Gastroesophageal sphincter (tissue), 3 donors: Measurements from ENCODE around the gene TTF2.

Experiments used
- CTCF ChIP-seq, 4 experiments: fragments of 200-600 bp in 2 of 4; fragments of 450-650 bp in 2 of 4; sonication (generic) in 1 of 4; IDR thresholded peaks; one replicate each; pipeline ENCODE4 v1.5.1; 2017 to 2019; ENCODE audit warnings: antibody characterized with exemption in 4 of 4, mild to moderate bottlenecking in 2 of 4, moderate library complexity in 2 of 4
- POLR2A ChIP-seq, 2 donors: fragments of 450-650 bp; IDR thresholded peaks; one replicate each; pipeline ENCODE4 v1.6.1; 2017; ENCODE audit warnings: antibody characterized with exemption in 2 of 2, mild to moderate bottlenecking in 2 of 2, moderate library complexity in 1 of 2
- POLR2AphosphoS5 ChIP-seq: sonication (generic); formaldehyde crosslinking; IDR thresholded peaks from one replicate; pipeline ENCODE4 v1.6.1; 2017; ENCODE audit warnings: antibody characterized with exemption

GRCh38 chr1:117068580-117068979 is 8.5 kb downstream of the TTF2 start:
- TF ChIP-seq POLR2A (IDR thresholded peaks at IDR 0.05) (no peak), CTCF (IDR thresholded peaks at IDR 0.05) (no peak), POLR2AphosphoS5 (no peak)
